ENCODE measurements around the gene VPS13C. TPM values are rescaled to one million over a fixed set of nuclear protein-coding genes. Genes with fewer than 3 reads are reported as not detected.
"Not testable (repeated sequence)": the region's sequence is repeated elsewhere in the genome, so short reads cannot be mapped to it uniquely, and the experiment has no call there.

Gene VPS13C
- total RNA-seq, 1 experiment from 2014 or later = 12.5 TPM

GRCh38 chr15:62075595-62076277 is 15.5 kb upstream of the VPS13C start:
- DNase-seq (ENCODE audit: low read depth) = peak; percentile 70

GRCh38 chr15:62071711-62072308 is 11.6 kb upstream of the VPS13C start:
- DNase-seq (ENCODE audit: low read depth) = peak; percentile 44

GRCh38 chr15:62069551-62069950 is 9.3 kb upstream of the VPS13C start:
- DNase-seq (ENCODE audit: low read depth) = no peak

- DNase-seq (ENCODE audit: low read depth) = peak; percentile 16
Observed at GRCh38 chr15:62068810-62069167, 8.5 kb upstream of the VPS13C start.

GRCh38 chr15:62068071-62068809 is 8.0 kb upstream of the VPS13C start:
- DNase-seq (ENCODE audit: low read depth) = peak; percentile 57

GRCh38 chr15:62067448-62068044 is 7.3 kb upstream of the VPS13C start:
- no peak for DNase-seq (ENCODE audit: low read depth)

GRCh38 chr15:62066663-62067447 is 6.6 kb upstream of the VPS13C start, which contains the start of gene C2CD4A:
C2CD4A (plus strand) TSS chr15:62066977; CDS start chr15:62067614, 637 bp downstream.
- peak; percentile 64 for DNase-seq (ENCODE audit: low read depth)

- peak; percentile 25 for DNase-seq (ENCODE audit: low read depth)
Observed at GRCh38 chr15:62063825-62064635, 3.8 kb upstream of the VPS13C start.

- DNase-seq (ENCODE audit: low read depth) = no peak
Observed at GRCh38 chr15:62060896-62061280, 641 bp upstream of the VPS13C start.

GRCh38 chr15:62059816-62060112 is 483 bp downstream of the VPS13C start:
- DNase-seq (ENCODE audit: low read depth) = peak; percentile 76

GRCh38 chr15:62059108-62059815 is 985 bp downstream of the VPS13C start:
- no peak for DNase-seq (ENCODE audit: low read depth)

GRCh38 chr15:62058327-62059028 is 1.8 kb downstream of the VPS13C start:
- DNase-seq (ENCODE audit: low read depth) = no peak

GRCh38 chr15:62057341-62057980 is 2.8 kb downstream of the VPS13C start:
- no peak for DNase-seq (ENCODE audit: low read depth)

- DNase-seq (ENCODE audit: low read depth) = no peak
Observed at GRCh38 chr15:62054979-62055378, 5.3 kb downstream of the VPS13C start.

- no peak for DNase-seq (ENCODE audit: low read depth)
Observed at GRCh38 chr15:62053439-62054085, 6.7 kb downstream of the VPS13C start.

GRCh38 chr15:62052713-62053112 is 7.5 kb downstream of the VPS13C start:
- DNase-seq (ENCODE audit: low read depth) = no peak

GRCh38 chr15:62051166-62051565 is 9.1 kb downstream of the VPS13C start:
- DNase-seq (ENCODE audit: low read depth) = no peak

- DNase-seq (ENCODE audit: low read depth) = no peak
Observed at GRCh38 chr15:62050115-62050514, 10.1 kb downstream of the VPS13C start.

GRCh38 chr15:62048254-62048653 is 12.0 kb downstream of the VPS13C start:
- DNase-seq (ENCODE audit: low read depth) = not testable (repeated sequence)
